SK-N-SH (cell line): Measurements from ENCODE around the gene LPP. TPM values are rescaled to one million over a fixed set of nuclear protein-coding genes. Genes with fewer than 3 reads are reported as not detected.

Experiments used
- CTCF ChIA-PET: fragments of 300-600, 350-600 bp; formaldehyde crosslinking; extraction: SDS; loops from one replicate; lab custom pipeline; 2021; lab: Yijun Ruan, JAX
- POLR2A ChIA-PET: fragments of 350-600 bp; sonication (Branson Sonifier 250); formaldehyde crosslinking; extraction: SDS; loops from one replicate; lab custom pipeline; 2020; ENCODE audit warnings: antibody characterized with exemption, inconsistent platforms; lab: Yijun Ruan, JAX
- DNase-seq: peaks from one replicate; pipeline ENCODE4 v3.0.0; 2012
- H2AFZ ChIP-seq: fragments of 200-600 bp; sonication (generic); 2 replicates; pipeline ENCODE4 v1.8.1; 2016; ENCODE audit warnings: antibody characterized with exemption, mild to moderate bottlenecking, low read depth
- H3F3A ChIP-seq: fragments of 200-600 bp; sonication (generic); replicated peaks from 2 replicates; pipeline ENCODE3; 2016; ENCODE audit warnings: antibody characterized with exemption, mild to moderate bottlenecking; ENCODE audit not compliant: insufficient read depth
- H3K27ac ChIP-seq, 2 experiments: fragments of 200-500 bp in 1 of 2; fragments of 200-600 bp in 1 of 2; sonication (Bioruptor generic) in 1 of 2; sonication (generic), shearing (Covaris generic) in 1 of 2; 2 replicates each; pipeline versions ENCODE4 v1.5.1 to v1.6.1; 2014 to 2016; ENCODE audit warnings: low read depth in 2 of 2, inconsistent platforms in 1 of 2, low read length in 1 of 2, mild to moderate bottlenecking in 1 of 2, mixed read lengths in 1 of 2
- H3K27me3 ChIP-seq: fragments of 200-600 bp; sonication (generic), shearing (Covaris generic); 2 replicates; pipeline ENCODE4 v1.6.1; 2016; ENCODE audit warnings: mixed run types; ENCODE audit not compliant: insufficient read depth
- H3K36me3 ChIP-seq, 2 experiments: fragments of 200-500 bp in 1 of 2; fragments of 200-600 bp in 1 of 2; sonication (Bioruptor generic) in 1 of 2; sonication (generic) in 1 of 2; replicated peaks in 1 of 2; 2 replicates each; pipeline versions ENCODE3 to v1.5.1; 2014 to 2016; ENCODE audit warnings: low read length in 1 of 2, mild to moderate bottlenecking in 1 of 2; ENCODE audit not compliant: insufficient read depth in 2 of 2, control insufficient read depth in 1 of 2
- H3K4me1 ChIP-seq, 2 experiments: fragments of 200-500 bp in 1 of 2; fragments of 200-600 bp in 1 of 2; sonication (Bioruptor generic) in 1 of 2; sonication (generic), shearing (Covaris generic) in 1 of 2; 2 replicates each; pipeline versions ENCODE4 v1.5.1 to v1.6.1; 2014 to 2016; ENCODE audit warnings: low read depth in 1 of 2, low read length in 1 of 2, mixed run types in 1 of 2; ENCODE audit not compliant: insufficient read depth in 2 of 2, control insufficient read depth in 1 of 2
- H3K4me2 ChIP-seq: fragments of 200-600 bp; sonication (generic), shearing (Covaris generic); 2 replicates; pipeline ENCODE4 v1.6.1; 2017; ENCODE audit warnings: mixed run types
- H3K4me3 ChIP-seq, 2 experiments: fragments of 200-500 bp in 1 of 2; fragments of 200-600 bp in 1 of 2; sonication (Bioruptor generic) in 1 of 2; sonication (generic), shearing (Covaris generic) in 1 of 2; 2 replicates each; pipeline versions ENCODE4 v1.5.1 to v1.8.1; 2014 to 2016; ENCODE audit warnings: low read depth in 2 of 2, inconsistent platforms in 1 of 2, low read length in 1 of 2, mild to moderate bottlenecking in 1 of 2, mixed read lengths in 1 of 2, moderate library complexity in 1 of 2
- H3K79me2 ChIP-seq: fragments of 200-600 bp; sonication (generic); 2 replicates; pipeline ENCODE4 v1.8.1; 2017; ENCODE audit warnings: mild to moderate bottlenecking; ENCODE audit not compliant: insufficient read depth
- H3K9ac ChIP-seq: fragments of 200-600 bp; sonication (generic); 2 replicates; pipeline ENCODE4 v1.6.1; 2017; ENCODE audit warnings: mixed run types
- H3K9me2 ChIP-seq: fragments of 200-600 bp; sonication (generic); 2 replicates; pipeline ENCODE4 v1.6.1; 2017; ENCODE audit warnings: mixed run types
- H3K9me3 ChIP-seq: fragments of 200-600 bp; sonication (generic); 2 replicates; pipeline ENCODE4 v1.6.1; 2017; ENCODE audit warnings: mixed run types, mild to moderate bottlenecking, moderate library complexity
- H4K20me1 ChIP-seq: fragments of 200-600 bp; sonication (generic); 2 replicates; pipeline ENCODE4 v1.6.1; 2017; ENCODE audit warnings: mild to moderate bottlenecking, mixed run types; ENCODE audit not compliant: insufficient read depth
- ELF1 ChIP-seq: IDR thresholded peaks from 2 replicates; pipeline ENCODE4 v1.4.0; 2012
- EZH2phosphoT487 ChIP-seq: fragments of 200-600 bp; sonication (generic); IDR thresholded peaks from 2 replicates; pipeline ENCODE4 v1.6.1; 2017; ENCODE audit warnings: low read depth, mixed run types, mild to moderate bottlenecking, antibody characterized with exemption, moderate library complexity, borderline replicate concordance
- FOXM1 ChIP-seq: IDR thresholded peaks from 2 replicates; pipeline ENCODE4 v1.4.0; 2012; ENCODE audit warnings: low read depth, mild to moderate bottlenecking
- GABPA ChIP-seq: IDR thresholded peaks from 2 replicates; pipeline ENCODE4 v1.4.0; 2012; ENCODE audit warnings: low read depth, mild to moderate bottlenecking
- GATA2 ChIP-seq: sonication (generic); formaldehyde crosslinking; IDR thresholded peaks from 2 replicates; pipeline ENCODE4 v1.5.0; 2020; ENCODE audit warnings: mild to moderate bottlenecking, missing genetic modification reagents
- MEF2A ChIP-seq: IDR thresholded peaks from 2 replicates; pipeline ENCODE4 v1.4.0; 2012; ENCODE audit warnings: low read depth, borderline replicate concordance
- MXI1 ChIP-seq: IDR thresholded peaks from 2 replicates; pipeline ENCODE4 v1.6.1; 2012; ENCODE audit warnings: mild to moderate bottlenecking, low read depth, low read length, improper control_type of control experiment
- NFIC ChIP-seq: IDR thresholded peaks from 2 replicates; pipeline ENCODE4 v1.4.0; 2012; ENCODE audit warnings: borderline replicate concordance
- POLR2AphosphoS5 ChIP-seq: IDR thresholded peaks from 2 replicates; pipeline ENCODE4 v1.6.1; 2012; ENCODE audit warnings: low read depth, low read length
- RCOR1 ChIP-seq: fragments of 150-350 bp; IDR thresholded peaks from 2 replicates; pipeline ENCODE4 v1.6.1; 2017; ENCODE audit warnings: antibody characterized with exemption, low read length
- SIN3A ChIP-seq: IDR thresholded peaks from 2 replicates; pipeline ENCODE4 v1.6.1; 2012; ENCODE audit warnings: low read depth, mild to moderate bottlenecking, low read length, moderate library complexity, borderline replicate concordance
- SMC3 ChIP-seq: IDR thresholded peaks from 2 replicates; pipeline ENCODE4 v1.6.1; 2012; ENCODE audit warnings: low read depth, low read length, improper control_type of control experiment
- TAF1 ChIP-seq: IDR thresholded peaks from 2 replicates; pipeline ENCODE4 v1.6.1; 2012; ENCODE audit warnings: low read depth, mild to moderate bottlenecking, low read length, moderate library complexity, borderline replicate concordance
- WGBS: methylation state at CpG from one replicate; pipeline ENCODE4 v1.1.6; 2017; ENCODE audit warnings: low lambda C conversion rate; 5-methylcytosine and 5-hydroxymethylcytosine counted together
- polyA plus RNA-seq, 3 experiments: library from polyadenylated mRNA; depleted of rRNA; stranded (reverse); fragments of >200 nt; gene quantifications; 2 replicates each; pipeline ENCODE4 v1.2.3, GENCODE V29; 2012
- TF ChIP-seq, protein P1 (sequence below): fragments of 150-350 bp; IDR thresholded peaks from 2 replicates; pipeline ENCODE4 v1.6.1; 2016; ENCODE audit warnings: mild to moderate bottlenecking, low read depth, low read length
- TF ChIP-seq, protein P2 (sequence below): fragments of 200-600 bp; sonication (generic); IDR thresholded peaks from 2 replicates; pipeline ENCODE4 v1.6.1; 2017; ENCODE audit warnings: antibody characterized with exemption, mild to moderate bottlenecking, moderate library complexity
- TF ChIP-seq, protein P3 (sequence below): IDR thresholded peaks from 2 replicates; pipeline ENCODE4 v1.4.0; 2012; ENCODE audit warnings: low read depth, borderline replicate concordance

Gene LPP
- polyA plus RNA-seq, 1 of the 3 experiments (the other 2 are of a cell fraction), result 6.6 TPM

GRCh38 chr3:188801393-188801792, 647.4 kb downstream of the LPP start:
- H3K4me3 ChIP-seq, result no peak overlapping the region
- POLR2A ChIA-PET, result no interaction called here

More at GRCh38 chr3:188801393-188801792, 647.4 kb downstream of the LPP start:
- DNase-seq, result no peak
- H3K79me2 ChIP-seq, result peaks cover 20% of the 10 kb centered on the region; the same call in 1 of the 2 replicates
- H3K9me3 ChIP-seq, result peaks cover 11% of the 10 kb centered on the region
- H3K27ac ChIP-seq, result no peak overlapping the region
- H3K36me3 ChIP-seq, result peaks cover 0 to under 1% of the 10 kb centered on the region in 2 experiments
- H3K27me3 ChIP-seq, result no peaks in the 10 kb centered on the region
- no peak overlapping the region for H3K4me2 ChIP-seq
- H2AFZ ChIP-seq, result no peak overlapping the region
- H3K9me2 ChIP-seq, result no peaks in the 10 kb centered on the region
- no peak for TF ChIP-seq GATA2 (CRISPR knock-in tag)
- TF ChIP-seq ELF1, result no peak
- no peak for TF ChIP-seq GABPA
- no peak for TF ChIP-seq NFIC
- TF ChIP-seq, protein P1, sequence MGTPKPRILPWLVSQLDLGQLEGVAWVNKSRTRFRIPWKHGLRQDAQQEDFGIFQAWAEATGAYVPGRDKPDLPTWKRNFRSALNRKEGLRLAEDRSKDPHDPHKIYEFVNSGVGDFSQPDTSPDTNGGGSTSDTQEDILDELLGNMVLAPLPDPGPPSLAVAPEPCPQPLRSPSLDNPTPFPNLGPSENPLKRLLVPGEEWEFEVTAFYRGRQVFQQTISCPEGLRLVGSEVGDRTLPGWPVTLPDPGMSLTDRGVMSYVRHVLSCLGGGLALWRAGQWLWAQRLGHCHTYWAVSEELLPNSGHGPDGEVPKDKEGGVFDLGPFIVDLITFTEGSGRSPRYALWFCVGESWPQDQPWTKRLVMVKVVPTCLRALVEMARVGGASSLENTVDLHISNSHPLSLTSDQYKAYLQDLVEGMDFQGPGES, result no peak
- TF ChIP-seq MXI1, result no peak
- TF ChIP-seq, protein P2, sequence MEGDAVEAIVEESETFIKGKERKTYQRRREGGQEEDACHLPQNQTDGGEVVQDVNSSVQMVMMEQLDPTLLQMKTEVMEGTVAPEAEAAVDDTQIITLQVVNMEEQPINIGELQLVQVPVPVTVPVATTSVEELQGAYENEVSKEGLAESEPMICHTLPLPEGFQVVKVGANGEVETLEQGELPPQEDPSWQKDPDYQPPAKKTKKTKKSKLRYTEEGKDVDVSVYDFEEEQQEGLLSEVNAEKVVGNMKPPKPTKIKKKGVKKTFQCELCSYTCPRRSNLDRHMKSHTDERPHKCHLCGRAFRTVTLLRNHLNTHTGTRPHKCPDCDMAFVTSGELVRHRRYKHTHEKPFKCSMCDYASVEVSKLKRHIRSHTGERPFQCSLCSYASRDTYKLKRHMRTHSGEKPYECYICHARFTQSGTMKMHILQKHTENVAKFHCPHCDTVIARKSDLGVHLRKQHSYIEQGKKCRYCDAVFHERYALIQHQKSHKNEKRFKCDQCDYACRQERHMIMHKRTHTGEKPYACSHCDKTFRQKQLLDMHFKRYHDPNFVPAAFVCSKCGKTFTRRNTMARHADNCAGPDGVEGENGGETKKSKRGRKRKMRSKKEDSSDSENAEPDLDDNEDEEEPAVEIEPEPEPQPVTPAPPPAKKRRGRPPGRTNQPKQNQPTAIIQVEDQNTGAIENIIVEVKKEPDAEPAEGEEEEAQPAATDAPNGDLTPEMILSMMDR, result no peak
- no peak for TF ChIP-seq POLR2AphosphoS5
- TF ChIP-seq, protein P3, sequence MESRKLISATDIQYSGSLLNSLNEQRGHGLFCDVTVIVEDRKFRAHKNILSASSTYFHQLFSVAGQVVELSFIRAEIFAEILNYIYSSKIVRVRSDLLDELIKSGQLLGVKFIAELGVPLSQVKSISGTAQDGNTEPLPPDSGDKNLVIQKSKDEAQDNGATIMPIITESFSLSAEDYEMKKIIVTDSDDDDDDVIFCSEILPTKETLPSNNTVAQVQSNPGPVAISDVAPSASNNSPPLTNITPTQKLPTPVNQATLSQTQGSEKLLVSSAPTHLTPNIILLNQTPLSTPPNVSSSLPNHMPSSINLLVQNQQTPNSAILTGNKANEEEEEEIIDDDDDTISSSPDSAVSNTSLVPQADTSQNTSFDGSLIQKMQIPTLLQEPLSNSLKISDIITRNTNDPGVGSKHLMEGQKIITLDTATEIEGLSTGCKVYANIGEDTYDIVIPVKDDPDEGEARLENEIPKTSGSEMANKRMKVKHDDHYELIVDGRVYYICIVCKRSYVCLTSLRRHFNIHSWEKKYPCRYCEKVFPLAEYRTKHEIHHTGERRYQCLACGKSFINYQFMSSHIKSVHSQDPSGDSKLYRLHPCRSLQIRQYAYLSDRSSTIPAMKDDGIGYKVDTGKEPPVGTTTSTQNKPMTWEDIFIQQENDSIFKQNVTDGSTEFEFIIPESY, result no peak
- TF ChIP-seq SIN3A, result no peak
- no peak for TF ChIP-seq MEF2A
- no peak for TF ChIP-seq RCOR1
- no peak for TF ChIP-seq TAF1
- no peak for TF ChIP-seq SMC3
- TF ChIP-seq FOXM1, result no peak
- no peak for TF ChIP-seq EZH2phosphoT487
- TF ChIP-seq, all 33 proteins: peak for 0
- H3K4me1 ChIP-seq, result peaks cover 0 to 26% of the 10 kb centered on the region in 2 experiments; a peak in 2 of 4 replicates
- H3F3A ChIP-seq, result peaks cover 40% of the 10 kb centered on the region
- WGBS, result 79% methylated on average over 4 of the region's 4 CpGs
- no peaks in the 10 kb centered on the region for H4K20me1 ChIP-seq
- H3K9ac ChIP-seq, result no peak overlapping the region
- CTCF ChIA-PET, result no interaction called here
